ENCODE measurements around the gene EPHB4. TPM values are rescaled to one million over a fixed set of nuclear protein-coding genes. Genes with fewer than 3 reads are reported as not detected.
"Not testable (repeated sequence)": the region's sequence is repeated elsewhere in the genome, so short reads cannot be mapped to it uniquely, and the experiment has no call there.

The EPHB4 gene
- total and polyA plus RNA-seq, 2 experiments from 2014 or later, result 29.5 to 53.6 TPM

GRCh38 chr7:100819586-100819985 lies 7.7 kb downstream of the EPHB4 start:
- no peaks in the 10 kb centered on the region for H3K4me1 ChIP-seq (ENCODE audit: low read depth)
- H3K36me3 ChIP-seq, result peaks cover 47% of the 10 kb centered on the region
- no peaks in the 10 kb centered on the region for H3K9me3 ChIP-seq (ENCODE audit: low read depth)
- no peaks in the 10 kb centered on the region for H3K27me3 ChIP-seq
- no peak overlapping the region for H3K4me3 ChIP-seq
- DNase-seq (ENCODE audit: low read depth in 1 of 2, low spot score in 1 of 2), result no peak
- no peak overlapping the region for H3K27ac ChIP-seq
- TF ChIP-seq CTCF (IDR thresholded peaks at IDR 0.05; ENCODE audit: low read depth, low read length), result no peak

GRCh38 chr7:100818825-100819224 lies 8.5 kb downstream of the EPHB4 start:
- DNase-seq (ENCODE audit: low read depth in 1 of 2, low spot score in 1 of 2), result no peak
- Histone ChIP-seq H3K27me3 (no peaks in the 10 kb centered on the region), H3K4me1 (ENCODE audit: low read depth) (no peaks in the 10 kb centered on the region), H3K36me3 (peaks cover 54% of the 10 kb centered on the region), H3K9me3 (ENCODE audit: low read depth) (no peaks in the 10 kb centered on the region), H3K27ac (no peak overlapping the region), H3K4me3 (no peak overlapping the region)
- no peak for TF ChIP-seq CTCF (IDR thresholded peaks at IDR 0.05; ENCODE audit: low read depth, low read length)

GRCh38 chr7:100818366-100818765 lies 9.0 kb downstream of the EPHB4 start:
- no peak overlapping the region for H3K4me3 ChIP-seq
- H3K27me3 ChIP-seq, result no peaks in the 10 kb centered on the region
- no peaks in the 10 kb centered on the region for H3K9me3 ChIP-seq (ENCODE audit: low read depth)
- H3K36me3 ChIP-seq, result peaks cover 55% of the 10 kb centered on the region
- TF ChIP-seq CTCF (IDR thresholded peaks at IDR 0.05; ENCODE audit: low read depth, low read length), result no peak
- no peak overlapping the region for H3K27ac ChIP-seq
- H3K4me1 ChIP-seq (ENCODE audit: low read depth), result no peaks in the 10 kb centered on the region
- no peak for DNase-seq (ENCODE audit: low read depth in 1 of 2, low spot score in 1 of 2)

- peaks cover 57% of the 10 kb centered on the region for H3K36me3 ChIP-seq
- TF ChIP-seq CTCF (IDR thresholded peaks at IDR 0.05; ENCODE audit: low read depth, low read length), result no peak
- H3K4me1 ChIP-seq (ENCODE audit: low read depth), result no peaks in the 10 kb centered on the region
- no peak overlapping the region for H3K4me3 ChIP-seq
- no peaks in the 10 kb centered on the region for H3K27me3 ChIP-seq
- no peaks in the 10 kb centered on the region for H3K9me3 ChIP-seq (ENCODE audit: low read depth)
- no peak overlapping the region for H3K27ac ChIP-seq
- DNase-seq (ENCODE audit: low read depth in 1 of 2, low spot score in 1 of 2), result no peak
Measured at GRCh38 chr7:100817097-100817496, 10.2 kb downstream of the EPHB4 start.

- H3K9me3 ChIP-seq (ENCODE audit: low read depth); DNase-seq (ENCODE audit: low read depth in 1 of 2, low spot score in 1 of 2); H3K27ac ChIP-seq; H3K4me3 ChIP-seq; H3K4me1 ChIP-seq (ENCODE audit: low read depth); H3K27me3 ChIP-seq: not testable (repeated sequence)
- H3K36me3 ChIP-seq, result peaks cover 51% of the 10 kb centered on the region
Measured at GRCh38 chr7:100816515-100816914, 10.8 kb downstream of the EPHB4 start.

- no peaks in the 10 kb centered on the region for H3K4me1 ChIP-seq (ENCODE audit: low read depth)
- H3K36me3 ChIP-seq, result peaks cover 58% of the 10 kb centered on the region
- H3K27ac ChIP-seq, result no peak overlapping the region
- H3K4me3 ChIP-seq, result no peak overlapping the region
- no peaks in the 10 kb centered on the region for H3K27me3 ChIP-seq
- no peak for DNase-seq (ENCODE audit: low read depth in 1 of 2, low spot score in 1 of 2)
- H3K9me3 ChIP-seq (ENCODE audit: low read depth), result no peaks in the 10 kb centered on the region
- no peak for TF ChIP-seq CTCF (IDR thresholded peaks at IDR 0.05; ENCODE audit: low read depth, low read length)
Measured at GRCh38 chr7:100812729-100813128, 14.6 kb downstream of the EPHB4 start.
